ENCODE data around the gene TLNRD1. TPM values are rescaled to one million over a fixed set of nuclear protein-coding genes. Genes with fewer than 3 reads are reported as not detected.
"Not testable (repeated sequence)": the region's sequence is repeated elsewhere in the genome, so short reads cannot be mapped to it uniquely, and the experiment has no call there.

Gene TLNRD1
- polyA plus RNA-seq (2014; cell fraction: cytosol; rRNA removed), result 22.5 and 31.4 TPM in 2 replicates
- polyA plus RNA-seq (2014; cell fraction: nucleus; rRNA removed), result 12.6 and 14.4 TPM in 2 replicates

- peak; percentile 89 for DNase-seq (ENCODE audit: low spot score)
Observed at GRCh38 chr15:81000624-81001151, at the start of gene TLNRD1. Gene TLNRD1 (plus strand): TSS chr15:81000923. CDS start chr15:81002272, 1,349 bp downstream.

- no peak for DNase-seq (ENCODE audit: low spot score)
Observed at GRCh38 chr15:80951941-80952340, 48.8 kb upstream of the TLNRD1 start.

GRCh38 chr15:80953001-80953952 lies 47.4 kb upstream of the TLNRD1 start:
- DNase-seq (ENCODE audit: low spot score), result no peak

- no peak for DNase-seq (ENCODE audit: low spot score)
Observed at GRCh38 chr15:80953953-80954778, 46.6 kb upstream of the TLNRD1 start.

- not testable (repeated sequence) for DNase-seq (ENCODE audit: low spot score)
Observed at GRCh38 chr15:80955571-80956452, 44.9 kb upstream of the TLNRD1 start.

- DNase-seq (ENCODE audit: low spot score), result no peak
Observed at GRCh38 chr15:80957556-80957955, 43.2 kb upstream of the TLNRD1 start.

GRCh38 chr15:80957976-80958375 lies 42.7 kb upstream of the TLNRD1 start:
- DNase-seq (ENCODE audit: low spot score), result no peak

GRCh38 chr15:80958818-80959495 lies 41.8 kb upstream of the TLNRD1 start:
- DNase-seq (ENCODE audit: low spot score), result no peak

GRCh38 chr15:80965454-80965853 lies 35.3 kb upstream of the TLNRD1 start:
- DNase-seq (ENCODE audit: low spot score), result not testable (repeated sequence)

GRCh38 chr15:80966431-80967197 lies 34.1 kb upstream of the TLNRD1 start:
- no peak for DNase-seq (ENCODE audit: low spot score)

- no peak for DNase-seq (ENCODE audit: low spot score)
Observed at GRCh38 chr15:80967451-80967850, 33.3 kb upstream of the TLNRD1 start.

GRCh38 chr15:80967991-80968510 lies 32.7 kb upstream of the TLNRD1 start:
- DNase-seq (ENCODE audit: low spot score), result no peak

- DNase-seq (ENCODE audit: low spot score), result no peak
Observed at GRCh38 chr15:80969316-80969715, 31.4 kb upstream of the TLNRD1 start.

GRCh38 chr15:80970018-80970657 lies 30.6 kb upstream of the TLNRD1 start:
- peak; percentile 62 for DNase-seq (ENCODE audit: low spot score)

GRCh38 chr15:80970658-80971057 lies 30.1 kb upstream of the TLNRD1 start:
- DNase-seq (ENCODE audit: low spot score), result no peak

GRCh38 chr15:80971143-80971542 lies 29.6 kb upstream of the TLNRD1 start:
- no peak for DNase-seq (ENCODE audit: low spot score)

GRCh38 chr15:80972276-80972675 lies 28.4 kb upstream of the TLNRD1 start:
- no peak for DNase-seq (ENCODE audit: low spot score)

GRCh38 chr15:80974914-80975313 lies 25.8 kb upstream of the TLNRD1 start:
- no peak for DNase-seq (ENCODE audit: low spot score)

GRCh38 chr15:80976851-80977250 lies 23.9 kb upstream of the TLNRD1 start:
- no peak for DNase-seq (ENCODE audit: low spot score)
